ENCODE data around the gene KCNRG. TPM values are rescaled to one million over a fixed set of nuclear protein-coding genes. Genes with fewer than 3 reads are reported as not detected.

The KCNRG gene
- total RNA-seq, 1 donor from 2014 or later = 1.3 TPM

GRCh38 chr13:49998714-49999624 lies 16.3 kb upstream of the KCNRG start:
- DNase-seq (ENCODE audit: low spot score, unreplicated experiment) = no peak
- peaks cover 22% of the 10 kb centered on the region for H3K4me1 Mint-ChIP-seq (ENCODE audit: low read depth)
- H3K36me3 Mint-ChIP-seq (ENCODE audit: insufficient read depth) = peaks cover 16% of the 10 kb centered on the region
- no peaks in the 10 kb centered on the region for H3K27me3 Mint-ChIP-seq
- peak overlapping the region; percentile 90 for H3K4me3 Mint-ChIP-seq (ENCODE audit: low read depth)
- peak overlapping the region; percentile 96 for H3K27ac Mint-ChIP-seq
- no peak for TF ChIP-seq CTCF (IDR thresholded peaks at IDR 0.05; ENCODE audit: unreplicated experiment)
- no peaks in the 10 kb centered on the region for H3K9me3 Mint-ChIP-seq (ENCODE audit: low read depth)

GRCh38 chr13:50001287-50001686 lies 14.0 kb upstream of the KCNRG start:
- no peak overlapping the region for H3K27ac Mint-ChIP-seq
- TF ChIP-seq CTCF (IDR thresholded peaks at IDR 0.05; ENCODE audit: unreplicated experiment) = no peak
- peaks cover 27% of the 10 kb centered on the region for H3K36me3 Mint-ChIP-seq (ENCODE audit: insufficient read depth)
- DNase-seq (ENCODE audit: low spot score, unreplicated experiment) = no peak
- no peaks in the 10 kb centered on the region for H3K27me3 Mint-ChIP-seq
- H3K4me3 Mint-ChIP-seq (ENCODE audit: low read depth) = no peak overlapping the region
- H3K9me3 Mint-ChIP-seq (ENCODE audit: low read depth) = no peaks in the 10 kb centered on the region
- peaks cover 18% of the 10 kb centered on the region for H3K4me1 Mint-ChIP-seq (ENCODE audit: low read depth)

GRCh38 chr13:50006426-50007135 lies 8.7 kb upstream of the KCNRG start:
- Mint-ChIP-seq H3K36me3 (ENCODE audit: insufficient read depth) (peaks cover 33% of the 10 kb centered on the region), H3K4me3 (ENCODE audit: low read depth) (no peak overlapping the region), H3K9me3 (ENCODE audit: low read depth) (no peaks in the 10 kb centered on the region), H3K27me3 (no peaks in the 10 kb centered on the region), H3K27ac (peak overlapping the region; percentile 58), H3K4me1 (ENCODE audit: low read depth) (peaks cover 4% of the 10 kb centered on the region)
- TF ChIP-seq CTCF (IDR thresholded peaks at IDR 0.05; ENCODE audit: unreplicated experiment) = no peak
- DNase-seq (ENCODE audit: low spot score, unreplicated experiment) = no peak

- Mint-ChIP-seq H3K4me3 (ENCODE audit: low read depth) (no peak overlapping the region), H3K27ac (peak overlapping the region; percentile 82), H3K9me3 (ENCODE audit: low read depth) (no peaks in the 10 kb centered on the region), H3K27me3 (no peaks in the 10 kb centered on the region), H3K36me3 (ENCODE audit: insufficient read depth) (peaks cover 32% of the 10 kb centered on the region), H3K4me1 (ENCODE audit: low read depth) (peaks cover 14% of the 10 kb centered on the region)
- TF ChIP-seq CTCF (IDR thresholded peaks at IDR 0.05; ENCODE audit: unreplicated experiment) = no peak
- no peak for DNase-seq (ENCODE audit: low spot score, unreplicated experiment)
These were observed 3.8 kb upstream of the KCNRG start for GRCh38 chr13:50011461-50011860.

GRCh38 chr13:50012396-50013169 lies 2.7 kb upstream of the KCNRG start:
- Mint-ChIP-seq H3K27me3 (no peaks in the 10 kb centered on the region), H3K4me3 (ENCODE audit: low read depth) (no peak overlapping the region), H3K27ac (no peak overlapping the region), H3K9me3 (ENCODE audit: low read depth) (no peaks in the 10 kb centered on the region), H3K4me1 (ENCODE audit: low read depth) (peaks cover 14% of the 10 kb centered on the region), H3K36me3 (ENCODE audit: insufficient read depth) (peaks cover 29% of the 10 kb centered on the region)
- no peak for DNase-seq (ENCODE audit: low spot score, unreplicated experiment)
- TF ChIP-seq CTCF (IDR thresholded peaks at IDR 0.05; ENCODE audit: unreplicated experiment) = no peak
